K562 (cell line): ENCODE data around the gene ZNF239. TPM values are rescaled to one million over a fixed set of nuclear protein-coding genes. Genes with fewer than 3 reads are reported as not detected.

Source experiments
- ADNP ChIP-seq: fragments of 200-800 bp; sonication (Bioruptor generic); IDR thresholded peaks from 2 replicates; pipeline ENCODE4 v1.6.1; 2016; ENCODE audit warnings: missing genetic modification characterization, missing compliant biosample characterization
- BCLAF1 ChIP-seq, 2 experiments: fragments of 450-650 bp in 1 of 2; IDR thresholded peaks; 2 replicates each; pipeline ENCODE4 v1.6.1; 2011 to 2017; ENCODE audit warnings: low read depth in 2 of 2, antibody characterized with exemption in 1 of 2, borderline replicate concordance in 1 of 2, low read length in 1 of 2, mild to moderate bottlenecking in 1 of 2, mixed read lengths in 1 of 2; ENCODE audit not compliant: control insufficient read depth in 1 of 2
- GABPB2 ChIP-seq: fragments of 250-450 bp; sonication (Bioruptor Pico); conservative IDR thresholded peaks from 2 replicates; pipeline ENCODE4 v1.5.1; 2021; ENCODE audit warnings: mild to moderate bottlenecking
- HLTF ChIP-seq: fragments of 450-650 bp; IDR thresholded peaks from 2 replicates; pipeline ENCODE4 v1.6.1; 2016
- HMG20B ChIP-seq: fragments of 250-450 bp; sonication (Bioruptor Pico); IDR thresholded peaks from 2 replicates; pipeline ENCODE4 v1.5.0; 2021; ENCODE audit warnings: mild to moderate bottlenecking
- KDM2B ChIP-seq: fragments of 250-450 bp; sonication (Bioruptor Pico); IDR thresholded peaks from 2 replicates; pipeline ENCODE4 v1.8.0; 2021; ENCODE audit warnings: mild to moderate bottlenecking, moderate library complexity
- SAFB ChIP-seq: fragments of 200-400 bp; formaldehyde crosslinking; IDR thresholded peaks from 2 replicates; pipeline ENCODE4 v1.6.1; 2017; ENCODE audit warnings: low read depth, low read length, borderline replicate concordance
- ZFP91 ChIP-seq: sonication (generic); formaldehyde crosslinking; IDR thresholded peaks from 2 replicates; pipeline ENCODE4 v1.8.0; 2022; ENCODE audit warnings: mild to moderate bottlenecking, missing genetic modification reagents
- ZNF121 ChIP-seq: sonication (generic); formaldehyde crosslinking; conservative IDR thresholded peaks from 2 replicates; pipeline ENCODE4 v1.8.0; 2022; ENCODE audit warnings: missing genetic modification reagents
- ZNF197 ChIP-seq: fragments of 200-800 bp; sonication (Bioruptor generic); IDR thresholded peaks from 2 replicates; pipeline ENCODE4 v1.6.1; 2016; ENCODE audit warnings: low read depth, missing genetic modification characterization, missing compliant biosample characterization
- ZNF512 ChIP-seq: IDR thresholded peaks from 2 replicates; pipeline ENCODE4 v1.6.1; 2016; ENCODE audit warnings: missing genetic modification characterization, missing compliant biosample characterization
- ZNF75A ChIP-seq: fragments of 450-650 bp; formaldehyde crosslinking; IDR thresholded peaks from 2 replicates; pipeline ENCODE4 v1.4.0; 2020; ENCODE audit warnings: mild to moderate bottlenecking
- polyA plus RNA-seq, 8 experiments: library from polyadenylated mRNA; depleted of rRNA in 4 of 8; stranded (reverse) in 5 of 8; unstranded in 3 of 8; fragments of >200 nt; fragmentation: Nextera tagmentation in 2 of 8; fragmentation: Illumina TruSeq in 1 of 8; extraction: Ambion mirVana in 2 of 8; extraction: Trizol in 1 of 8; gene quantifications; 2 replicates each; pipeline versions ENCODE4 v1.2.1 to v1.2.3, GENCODE V29; 2011 to 2014; ENCODE audit warnings: inconsistent platforms in 1 of 8, missing spikeins in 1 of 8
- total RNA-seq, 7 experiments: library from RNA; depleted of rRNA in 6 of 7; stranded (reverse); fragments of >200 nt in 6 of 7; fragmentation: Illumina TruSeq in 2 of 7; extraction: Trizol in 2 of 7; gene quantifications; 2 replicates each; pipeline versions ENCODE4 v1.2.1 to v1.2.3, GENCODE V29; 2011 to 2021; ENCODE audit warnings: low replicate concordance in 1 of 7
- TF ChIP-seq, protein P1 (sequence below): fragments of 150-350 bp; conservative IDR thresholded peaks from 2 replicates; pipeline ENCODE4 v1.6.1; 2014; ENCODE audit warnings: low read length
- TF ChIP-seq, protein P2 (sequence below): fragments of 150-350 bp; IDR thresholded peaks from 2 replicates; pipeline ENCODE4 v1.6.1; 2014; ENCODE audit warnings: low read depth, mild to moderate bottlenecking, low read length, borderline replicate concordance

The ZNF239 gene
- total and polyA plus RNA-seq, 9 of the 15 experiments (the other 6 are each of a cell fraction or from before 2014, with no cell fraction given), result 13.7 to 26.7 (median 23.4) TPM

- TF ChIP-seq, protein P1, sequence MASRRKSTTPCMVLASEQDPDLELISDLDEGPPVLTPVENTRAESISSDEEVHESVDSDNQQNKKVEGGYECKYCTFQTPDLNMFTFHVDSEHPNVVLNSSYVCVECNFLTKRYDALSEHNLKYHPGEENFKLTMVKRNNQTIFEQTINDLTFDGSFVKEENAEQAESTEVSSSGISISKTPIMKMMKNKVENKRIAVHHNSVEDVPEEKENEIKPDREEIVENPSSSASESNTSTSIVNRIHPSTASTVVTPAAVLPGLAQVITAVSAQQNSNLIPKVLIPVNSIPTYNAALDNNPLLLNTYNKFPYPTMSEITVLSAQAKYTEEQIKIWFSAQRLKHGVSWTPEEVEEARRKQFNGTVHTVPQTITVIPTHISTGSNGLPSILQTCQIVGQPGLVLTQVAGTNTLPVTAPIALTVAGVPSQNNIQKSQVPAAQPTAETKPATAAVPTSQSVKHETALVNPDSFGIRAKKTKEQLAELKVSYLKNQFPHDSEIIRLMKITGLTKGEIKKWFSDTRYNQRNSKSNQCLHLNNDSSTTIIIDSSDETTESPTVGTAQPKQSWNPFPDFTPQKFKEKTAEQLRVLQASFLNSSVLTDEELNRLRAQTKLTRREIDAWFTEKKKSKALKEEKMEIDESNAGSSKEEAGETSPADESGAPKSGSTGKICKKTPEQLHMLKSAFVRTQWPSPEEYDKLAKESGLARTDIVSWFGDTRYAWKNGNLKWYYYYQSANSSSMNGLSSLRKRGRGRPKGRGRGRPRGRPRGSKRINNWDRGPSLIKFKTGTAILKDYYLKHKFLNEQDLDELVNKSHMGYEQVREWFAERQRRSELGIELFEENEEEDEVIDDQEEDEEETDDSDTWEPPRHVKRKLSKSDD, result no peak
- TF ChIP-seq, protein P2, sequence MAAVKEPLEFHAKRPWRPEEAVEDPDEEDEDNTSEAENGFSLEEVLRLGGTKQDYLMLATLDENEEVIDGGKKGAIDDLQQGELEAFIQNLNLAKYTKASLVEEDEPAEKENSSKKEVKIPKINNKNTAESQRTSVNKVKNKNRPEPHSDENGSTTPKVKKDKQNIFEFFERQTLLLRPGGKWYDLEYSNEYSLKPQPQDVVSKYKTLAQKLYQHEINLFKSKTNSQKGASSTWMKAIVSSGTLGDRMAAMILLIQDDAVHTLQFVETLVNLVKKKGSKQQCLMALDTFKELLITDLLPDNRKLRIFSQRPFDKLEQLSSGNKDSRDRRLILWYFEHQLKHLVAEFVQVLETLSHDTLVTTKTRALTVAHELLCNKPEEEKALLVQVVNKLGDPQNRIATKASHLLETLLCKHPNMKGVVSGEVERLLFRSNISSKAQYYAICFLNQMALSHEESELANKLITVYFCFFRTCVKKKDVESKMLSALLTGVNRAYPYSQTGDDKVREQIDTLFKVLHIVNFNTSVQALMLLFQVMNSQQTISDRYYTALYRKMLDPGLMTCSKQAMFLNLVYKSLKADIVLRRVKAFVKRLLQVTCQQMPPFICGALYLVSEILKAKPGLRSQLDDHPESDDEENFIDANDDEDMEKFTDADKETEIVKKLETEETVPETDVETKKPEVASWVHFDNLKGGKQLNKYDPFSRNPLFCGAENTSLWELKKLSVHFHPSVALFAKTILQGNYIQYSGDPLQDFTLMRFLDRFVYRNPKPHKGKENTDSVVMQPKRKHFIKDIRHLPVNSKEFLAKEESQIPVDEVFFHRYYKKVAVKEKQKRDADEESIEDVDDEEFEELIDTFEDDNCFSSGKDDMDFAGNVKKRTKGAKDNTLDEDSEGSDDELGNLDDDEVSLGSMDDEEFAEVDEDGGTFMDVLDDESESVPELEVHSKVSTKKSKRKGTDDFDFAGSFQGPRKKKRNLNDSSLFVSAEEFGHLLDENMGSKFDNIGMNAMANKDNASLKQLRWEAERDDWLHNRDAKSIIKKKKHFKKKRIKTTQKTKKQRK, result no peak
- no peak for TF ChIP-seq ZNF75A (CRISPR knock-in tag)
- TF ChIP-seq ZNF197 (CRISPR knock-in tag), result no peak
- no peak for TF ChIP-seq GABPB2 (CRISPR knock-in tag)
- no peak for TF ChIP-seq ZNF512 (tag)
- no peak for TF ChIP-seq SAFB
- TF ChIP-seq HMG20B (CRISPR knock-in tag), result no peak
- TF ChIP-seq HLTF, result no peak
- no peak for TF ChIP-seq ZFP91 (CRISPR knock-in tag)
- no peak for TF ChIP-seq ADNP (tag)
- TF ChIP-seq BCLAF1 (IDR thresholded peaks at IDR 0.05; ENCODE audit: borderline replicate concordance in 1 of 2, control insufficient read depth in 1 of 2, low read depth in 2 of 2, low read length in 1 of 2), result no peak
- no peak for TF ChIP-seq ZNF121
- no peak for TF ChIP-seq KDM2B
These were observed 32.1 kb upstream of the ZNF239 start, which contains the start of gene ZNF485 (continued) for GRCh38 chr10:43606323-43607198.
